PC-3 (cell line): ENCODE data around the gene SNRPA1. TPM values are rescaled to one million over a fixed set of nuclear protein-coding genes. Genes with fewer than 3 reads are reported as not detected.

Experiments used
- ATAC-seq: fragments of 200-7000 bp; cut with Tn5 transposase; 2 replicates; pipeline ENCODE4 v1.9.1; 2020; ENCODE audit warnings: mild to moderate bottlenecking, moderate library complexity
- BruUV-seq: library from RNA; stranded (reverse); fragments of 400-500 nt; replicated peaks from 2 replicates; lab custom pipeline; 2021; lab: Mats Ljungman, UMichigan
- CTCF ChIA-PET: fragments of 300-600 bp; sonication (Branson Sonifier 250); formaldehyde crosslinking; loops from one replicate; lab custom pipeline; 2022; ENCODE audit warnings: antibody characterized with exemption; lab: Charles Lee
- POLR2A ChIA-PET: fragments of 300-600 bp; sonication (Branson Sonifier 250); formaldehyde crosslinking; loops from one replicate; lab custom pipeline; 2022; ENCODE audit warnings: antibody characterized with exemption; ENCODE audit not compliant: unreplicated experiment; lab: Charles Lee
- DNase-seq: peaks from one replicate; pipeline ENCODE4 v3.0.0-alpha.2; 2015
- H2AFZ ChIP-seq: fragments of 300-600 bp; sonication (generic); 2 replicates; pipeline ENCODE4 v1.6.0; 2016; ENCODE audit warnings: antibody characterized with exemption, low read length
- H3F3A ChIP-seq: fragments of 300-600 bp; sonication (generic); one replicate; pipeline ENCODE4 v1.6.0; 2017; ENCODE audit warnings: antibody characterized with exemption, low read length, control low read depth, mild to moderate bottlenecking; ENCODE audit not compliant: unreplicated experiment
- H3K27ac ChIP-seq: fragments of 300-600 bp; sonication (generic); 2 replicates; pipeline ENCODE4 v1.5.1; 2016; ENCODE audit warnings: mild to moderate bottlenecking, low read length
- H3K27me3 ChIP-seq: fragments of 300-600 bp; sonication (generic); 2 replicates; pipeline ENCODE4 v1.6.1; 2016; ENCODE audit warnings: low read length, mixed read lengths
- H3K36me3 ChIP-seq: fragments of 300-600 bp; sonication (generic); 2 replicates; pipeline ENCODE4 v1.6.1; 2016; ENCODE audit warnings: low read depth, mixed run types, low read length, mixed read lengths
- H3K4me1 ChIP-seq: fragments of 300-600 bp; sonication (generic); 2 replicates; pipeline ENCODE4 v1.5.1; 2016; ENCODE audit warnings: low read length; ENCODE audit not compliant: insufficient read depth
- H3K4me2 ChIP-seq: fragments of 300-600 bp; sonication (generic); 2 replicates; pipeline ENCODE4 v1.6.0; 2016; ENCODE audit warnings: low read length
- H3K4me3 ChIP-seq: fragments of 300-600 bp; sonication (generic); 2 replicates; pipeline ENCODE4 v1.5.1; 2016; ENCODE audit warnings: mild to moderate bottlenecking, low read length, mixed read lengths
- H3K79me2 ChIP-seq: fragments of 300-600 bp; sonication (generic); 2 replicates; pipeline ENCODE4 v1.6.1; 2017; ENCODE audit warnings: low read length, mixed read lengths
- H3K9ac ChIP-seq: fragments of 300-600 bp; sonication (generic); 2 replicates; pipeline ENCODE4 v1.6.0; 2016; ENCODE audit warnings: mild to moderate bottlenecking, low read length
- H3K9me2 ChIP-seq: fragments of 300-600 bp; sonication (generic); replicated peaks from 2 replicates; pipeline ENCODE4 v1.6.1; 2016; ENCODE audit warnings: mixed run types, low read length, mixed read lengths
- H3K9me3 ChIP-seq: fragments of 300-600 bp; sonication (generic); 2 replicates; pipeline ENCODE4 v1.6.1; 2016; ENCODE audit warnings: low read length, mixed read lengths
- H4K20me1 ChIP-seq: fragments of 300-600 bp; sonication (generic); 2 replicates; pipeline ENCODE4 v1.6.1; 2016; ENCODE audit warnings: low read length, mixed read lengths
- EZH2 ChIP-seq: fragments of 300-600 bp; sonication (generic); IDR thresholded peaks from one replicate; pipeline ENCODE4 v1.6.1; 2017; ENCODE audit warnings: antibody characterized with exemption, mild to moderate bottlenecking, low read length; ENCODE audit not compliant: unreplicated experiment
- EZH2phosphoT487 ChIP-seq: fragments of 300-600 bp; sonication (generic); IDR thresholded peaks from 2 replicates; pipeline ENCODE4 v1.6.1; 2018; ENCODE audit warnings: mild to moderate bottlenecking, antibody characterized with exemption, low read length, borderline replicate concordance
- intact Hi-C: fragments of 100-400 bp; cut with micrococcal nuclease; formaldehyde crosslinking; loops from 2 replicates; pipeline ENCODE4 v1.9.0; 2023
- total RNA-seq: library from RNA; depleted of rRNA; stranded (reverse); fragments of >200 nt; gene quantifications from 2 replicates; pipeline ENCODE4 v1.2.3, GENCODE V29; 2014; rRNA removed
- TF ChIP-seq, protein P1 (sequence below): fragments of 300-600 bp; sonication (generic); conservative IDR thresholded peaks from 2 replicates; pipeline ENCODE4 v1.5.1; 2017; ENCODE audit warnings: antibody characterized with exemption, low read depth, mild to moderate bottlenecking, low read length

Gene SNRPA1
- total RNA-seq, 1 experiment from 2014 or later, result 66.1 TPM

DNA sequence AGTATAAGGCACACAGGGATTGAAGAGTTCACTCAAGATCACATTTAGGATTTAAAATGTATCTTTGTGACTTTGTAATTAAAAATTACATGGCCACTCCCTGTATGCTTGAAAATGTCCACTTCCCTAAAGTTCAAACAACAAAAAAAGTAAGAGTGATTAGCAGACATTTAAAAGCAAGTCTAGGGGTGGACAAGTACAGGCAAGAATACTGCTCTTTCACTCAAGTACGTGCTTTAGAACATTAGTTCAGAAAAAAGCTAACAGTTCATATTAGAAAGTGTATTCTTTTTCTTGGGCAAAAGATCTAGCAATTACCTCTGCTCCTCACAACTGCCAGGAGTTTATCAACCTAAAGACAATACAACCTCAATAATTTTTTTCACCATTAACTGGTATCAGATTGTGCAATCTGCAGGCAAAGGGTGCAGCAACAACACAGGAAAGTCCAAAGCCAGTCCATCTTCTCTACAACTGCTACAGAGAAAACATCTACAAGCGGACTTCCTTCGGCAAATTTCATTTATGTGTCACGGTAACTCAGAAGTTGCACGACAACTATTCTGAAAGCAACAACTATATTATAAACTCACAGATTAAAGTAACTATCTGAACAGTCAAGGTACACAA is 61.3 kb downstream of the SNRPA1 start:
- no peak overlapping the region for H3K4me3 ChIP-seq

DNA sequence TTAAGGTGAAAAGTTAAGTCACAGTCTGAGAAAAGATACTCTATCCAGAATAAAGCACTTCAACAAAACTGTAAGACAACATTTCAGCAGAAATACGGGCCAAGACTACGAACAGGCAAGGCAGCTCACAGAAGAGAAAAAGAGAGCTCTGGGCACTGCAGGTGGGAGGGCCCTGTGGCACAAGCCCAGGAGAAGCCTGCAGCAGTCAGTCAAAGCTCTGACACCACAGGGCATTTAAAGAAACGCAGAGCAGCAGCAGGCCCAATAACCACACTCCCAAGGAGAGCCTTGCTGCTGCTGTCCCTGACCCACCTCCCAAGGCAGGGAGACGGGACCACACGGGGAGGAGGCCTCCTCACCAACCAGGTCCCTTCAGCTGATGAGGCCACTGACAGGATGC is 62.4 kb downstream of the SNRPA1 start:
- Histone ChIP-seq H3K9ac (no peak overlapping the region), H3K79me2 (peaks cover 92% of the 10 kb centered on the region), H3K27ac (no peak overlapping the region), H3K36me3 (peaks cover 23% of the 10 kb centered on the region; the same call in 1 of the 2 replicates), H2AFZ (no peak overlapping the region), H3K4me1 (no peaks in the 10 kb centered on the region), H3K4me2 (no peak overlapping the region), H3K9me2 (no peaks in the 10 kb centered on the region), H3K27me3 (no peaks in the 10 kb centered on the region), H4K20me1 (no peaks in the 10 kb centered on the region), H3F3A (no peaks in the 10 kb centered on the region), H3K9me3 (no peaks in the 10 kb centered on the region), H3K4me3 (no peak overlapping the region)
- no peak for TF ChIP-seq EZH2phosphoT487
- TF ChIP-seq, protein P1, sequence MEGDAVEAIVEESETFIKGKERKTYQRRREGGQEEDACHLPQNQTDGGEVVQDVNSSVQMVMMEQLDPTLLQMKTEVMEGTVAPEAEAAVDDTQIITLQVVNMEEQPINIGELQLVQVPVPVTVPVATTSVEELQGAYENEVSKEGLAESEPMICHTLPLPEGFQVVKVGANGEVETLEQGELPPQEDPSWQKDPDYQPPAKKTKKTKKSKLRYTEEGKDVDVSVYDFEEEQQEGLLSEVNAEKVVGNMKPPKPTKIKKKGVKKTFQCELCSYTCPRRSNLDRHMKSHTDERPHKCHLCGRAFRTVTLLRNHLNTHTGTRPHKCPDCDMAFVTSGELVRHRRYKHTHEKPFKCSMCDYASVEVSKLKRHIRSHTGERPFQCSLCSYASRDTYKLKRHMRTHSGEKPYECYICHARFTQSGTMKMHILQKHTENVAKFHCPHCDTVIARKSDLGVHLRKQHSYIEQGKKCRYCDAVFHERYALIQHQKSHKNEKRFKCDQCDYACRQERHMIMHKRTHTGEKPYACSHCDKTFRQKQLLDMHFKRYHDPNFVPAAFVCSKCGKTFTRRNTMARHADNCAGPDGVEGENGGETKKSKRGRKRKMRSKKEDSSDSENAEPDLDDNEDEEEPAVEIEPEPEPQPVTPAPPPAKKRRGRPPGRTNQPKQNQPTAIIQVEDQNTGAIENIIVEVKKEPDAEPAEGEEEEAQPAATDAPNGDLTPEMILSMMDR, result no peak
- TF ChIP-seq EZH2, result no peak
- ATAC-seq, result no peak
- no peak for DNase-seq
- POLR2A ChIA-PET, result no interaction called here
- CTCF ChIA-PET, result no interaction called here
- intact Hi-C loops, result no loop called here
- no TSS peak for BruUV-seq

More for the DNA sequence above, 61.3 kb downstream of the SNRPA1 start:
- Histone ChIP-seq H3K36me3 (peaks cover 18% of the 10 kb centered on the region; the same call in 1 of the 2 replicates), H3K9me2 (no peaks in the 10 kb centered on the region), H4K20me1 (no peaks in the 10 kb centered on the region), H3K27me3 (no peaks in the 10 kb centered on the region), H3K9me3 (no peaks in the 10 kb centered on the region), H3F3A (no peaks in the 10 kb centered on the region), H3K4me1 (no peaks in the 10 kb centered on the region), H2AFZ (no peak overlapping the region), H3K27ac (no peak overlapping the region), H3K79me2 (peaks cover 92% of the 10 kb centered on the region), H3K4me2 (no peak overlapping the region), H3K9ac (no peak overlapping the region)
- DNase-seq, result no peak
- intact Hi-C loops, result no loop called here
- CTCF ChIA-PET, result no interaction called here
- TF ChIP-seq EZH2, result no peak
- POLR2A ChIA-PET, result no interaction called here
- no TSS peak for BruUV-seq
- no peak for ATAC-seq

Other genes with a start within 250 kb of the SNRPA1 start
- 13.8 and 19.5 TPM in 2 replicates for gene CHSY1, start 43.2 kb downstream of the SNRPA1 start, total RNA-seq
- gene SELENOS, start 17.8 kb downstream of the SNRPA1 start, total RNA-seq, result 40.1 and 47.0 TPM in 2 replicates
- 2.7 and 3.7 TPM in 2 replicates for gene PCSK6, start 194.5 kb upstream of the SNRPA1 start, total RNA-seq